Endometrium (tissue), 2 donors: ENCODE measurements around the gene FARS2.

Experiments
- FAIRE-seq: peaks from 2 replicates; lab custom pipeline; 2012; peaks lifted over from hg19 to GRCh38; lab: Jason Lieb, UNC
- donor health status: control.
- donor health status: control.

Gene FARS2

DNA sequence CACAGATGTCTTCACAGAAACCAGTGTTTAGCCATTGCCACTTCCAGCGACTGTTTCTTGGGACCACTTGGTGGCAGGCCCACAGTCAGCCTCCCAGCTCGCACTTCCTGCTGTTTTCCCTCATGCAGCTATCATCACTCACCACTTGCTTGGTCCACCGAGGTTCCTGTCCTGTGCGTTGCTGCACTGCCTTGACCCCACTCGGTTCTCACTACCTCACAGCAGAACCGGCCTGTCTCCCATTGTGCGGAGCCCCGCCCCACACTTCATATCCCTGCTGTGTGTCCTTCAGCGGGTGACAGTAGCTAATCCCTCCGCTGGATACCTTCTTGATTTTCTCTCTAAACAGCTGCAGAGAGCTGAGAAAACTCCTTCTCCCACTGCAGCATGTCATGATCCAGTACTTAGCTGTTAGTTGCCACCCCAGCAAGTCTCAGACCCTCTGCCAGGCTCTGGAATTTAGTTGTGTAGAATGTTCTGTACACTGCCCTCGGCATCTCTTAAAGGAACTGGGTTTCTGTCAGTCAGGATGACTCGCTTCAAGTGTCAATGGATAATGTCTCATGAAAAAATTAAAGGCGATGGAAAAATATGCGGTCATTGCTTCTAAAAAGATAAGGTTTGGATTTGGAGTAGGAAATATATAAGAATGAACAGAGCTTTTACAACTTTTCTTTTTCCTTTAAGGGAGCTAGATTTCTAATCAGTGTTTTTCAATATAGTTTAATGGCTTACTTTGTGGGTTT lies 208.0 kb downstream of the FARS2 start:
- no peak for FAIRE-seq

DNA sequence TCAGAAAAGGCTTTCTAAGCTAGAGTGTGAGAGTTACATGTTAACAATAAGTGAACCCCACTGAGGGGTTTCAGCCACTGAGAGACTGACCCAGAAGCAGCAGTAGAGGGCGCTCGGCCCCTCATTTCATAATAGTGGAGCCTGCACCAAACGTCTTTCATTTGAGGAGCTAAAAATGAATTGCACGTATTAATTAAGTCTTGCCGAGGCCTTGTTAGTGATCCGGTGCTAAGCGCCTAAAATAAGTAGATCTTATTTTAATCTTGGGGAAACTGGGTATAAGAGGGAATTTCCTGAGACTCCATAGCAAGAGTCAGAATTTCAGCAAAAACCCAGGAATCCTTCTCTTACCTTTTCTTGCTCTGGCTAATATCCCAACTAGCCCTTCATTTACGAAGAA lies 209.7 kb downstream of the FARS2 start:
- FAIRE-seq, result no peak

DNA sequence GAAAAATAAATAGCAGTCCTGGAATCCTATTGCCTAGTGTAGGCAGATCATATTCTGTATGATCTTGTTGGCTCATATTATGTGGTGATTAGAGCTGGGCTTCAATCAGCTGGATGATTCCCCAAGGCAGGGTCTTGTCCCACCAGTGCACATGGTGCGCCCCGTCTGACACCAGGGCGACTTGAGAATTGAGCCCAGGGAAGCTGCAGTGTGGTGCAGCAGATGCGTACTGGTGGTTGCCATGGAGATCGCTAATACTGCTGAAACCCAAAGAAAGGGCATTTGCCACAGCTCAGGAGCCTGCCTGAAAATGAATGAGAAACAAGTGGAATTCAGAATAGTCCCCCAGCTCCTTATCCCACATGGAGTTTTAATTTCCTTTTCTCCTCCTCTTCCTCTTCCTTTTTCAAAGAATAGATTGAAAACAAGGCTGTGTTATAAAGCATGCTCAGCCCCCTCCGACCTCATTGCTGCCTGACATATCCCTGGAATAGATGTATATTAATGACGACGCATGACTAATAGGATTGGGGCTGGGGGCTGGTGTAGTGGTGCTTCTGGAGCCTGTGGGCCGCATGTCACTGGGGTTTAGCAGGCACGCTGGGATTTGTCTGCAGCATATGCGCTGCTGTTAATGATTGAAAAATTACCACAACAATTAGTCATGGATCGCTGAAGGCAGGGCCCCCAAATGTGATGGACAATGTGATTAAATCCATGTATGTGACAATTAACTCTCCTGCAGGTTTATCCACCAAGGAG lies 210.5 kb downstream of the FARS2 start:
- FAIRE-seq, result no peak

DNA sequence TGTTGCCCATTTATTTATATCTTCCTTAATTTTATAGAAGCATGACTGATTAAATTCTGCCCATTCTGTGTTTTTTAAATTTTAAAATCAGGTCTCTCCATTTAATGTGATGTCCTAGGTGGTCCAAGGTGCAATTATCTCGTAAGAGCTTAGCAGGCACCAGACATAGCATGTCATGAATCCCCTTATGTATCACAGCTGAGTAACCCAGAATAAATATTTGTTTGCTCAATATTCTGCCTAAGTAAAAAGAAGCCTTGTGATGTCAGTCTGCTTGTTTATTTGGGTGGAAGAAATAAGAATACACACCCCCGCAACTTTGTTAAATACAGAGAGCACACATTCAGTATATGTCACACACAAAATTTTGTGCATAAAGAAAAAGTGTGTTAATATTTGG lies 211.3 kb downstream of the FARS2 start:
- no peak for FAIRE-seq

DNA sequence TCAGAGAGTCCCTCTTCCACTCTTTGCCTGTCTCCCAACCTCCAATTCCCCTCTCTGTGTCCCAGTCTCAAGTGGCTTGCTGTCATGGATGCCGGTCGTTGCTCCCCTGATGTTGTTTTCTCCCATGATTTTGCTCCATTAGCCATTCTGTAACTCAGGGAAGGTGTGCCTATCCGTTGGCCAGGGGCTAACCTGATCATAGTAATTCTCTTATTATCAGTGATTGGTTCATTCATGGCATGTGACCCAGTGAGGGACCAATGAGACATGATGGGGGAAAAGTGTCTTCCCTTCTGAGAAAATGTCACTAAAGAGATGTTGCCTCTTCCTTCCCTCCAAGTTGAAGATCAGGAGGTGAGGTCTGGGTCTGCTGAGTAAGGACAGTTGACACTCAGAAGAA lies 214.5 kb downstream of the FARS2 start:
- no peak for FAIRE-seq

DNA sequence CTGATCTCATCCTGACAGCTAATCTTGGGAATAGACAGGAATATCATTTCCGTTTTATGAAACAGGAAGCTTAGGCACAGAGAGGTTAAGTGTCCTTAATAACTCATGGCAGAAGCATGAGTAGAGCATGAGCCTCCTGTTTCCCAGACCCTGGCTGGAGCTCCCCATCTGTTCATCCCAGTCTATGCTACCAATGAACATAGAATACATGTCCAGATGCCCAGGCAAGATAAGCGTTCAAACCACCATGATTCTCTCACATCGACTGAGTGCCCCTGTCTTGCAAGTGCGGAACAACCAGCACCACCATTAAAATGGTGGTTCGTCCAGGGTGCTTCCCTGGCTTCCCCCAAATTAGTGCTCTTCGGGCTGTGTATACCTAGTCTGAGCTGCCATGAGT lies 217.1 kb downstream of the FARS2 start:
- FAIRE-seq, result no peak

DNA sequence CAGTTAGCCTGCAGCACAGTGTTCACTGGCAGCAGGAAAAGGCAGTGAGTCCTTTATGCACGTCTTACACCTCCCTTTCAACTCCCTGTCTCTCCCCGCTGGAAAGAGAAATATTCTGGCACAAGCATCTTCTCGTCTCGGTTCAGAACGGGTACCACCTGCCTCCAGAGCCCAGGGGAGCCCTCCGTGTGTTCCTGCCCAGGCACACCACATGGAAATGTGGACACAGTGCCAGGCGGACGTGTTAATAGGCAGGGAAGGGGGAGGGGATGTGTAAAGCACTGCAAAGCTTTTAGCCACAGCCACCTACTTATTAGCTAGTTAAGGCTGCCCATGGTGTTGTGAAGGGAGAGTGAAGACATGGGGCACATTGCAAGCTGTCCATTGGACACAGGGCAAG lies 219.7 kb downstream of the FARS2 start:
- no peak for FAIRE-seq

DNA sequence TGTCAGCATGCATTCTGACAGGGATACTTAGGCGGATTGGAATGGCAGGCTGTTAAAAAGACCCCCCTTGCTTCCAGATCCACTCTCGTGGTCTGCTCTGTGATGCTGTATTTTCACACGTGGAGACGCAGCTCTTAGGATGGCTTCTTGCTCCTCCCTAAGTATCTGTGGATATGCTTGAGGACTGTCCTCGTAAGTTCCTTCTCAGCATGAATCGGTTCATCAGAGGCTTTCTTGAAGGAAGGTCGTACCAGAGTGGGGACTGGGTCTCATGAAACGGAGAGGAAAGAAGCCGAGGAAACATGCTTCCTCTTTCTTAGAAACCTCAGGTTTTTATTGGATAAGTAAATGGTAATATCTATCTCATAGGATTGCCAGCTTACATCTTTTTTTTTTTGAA lies 220.4 kb downstream of the FARS2 start:
- FAIRE-seq, result no peak

DNA sequence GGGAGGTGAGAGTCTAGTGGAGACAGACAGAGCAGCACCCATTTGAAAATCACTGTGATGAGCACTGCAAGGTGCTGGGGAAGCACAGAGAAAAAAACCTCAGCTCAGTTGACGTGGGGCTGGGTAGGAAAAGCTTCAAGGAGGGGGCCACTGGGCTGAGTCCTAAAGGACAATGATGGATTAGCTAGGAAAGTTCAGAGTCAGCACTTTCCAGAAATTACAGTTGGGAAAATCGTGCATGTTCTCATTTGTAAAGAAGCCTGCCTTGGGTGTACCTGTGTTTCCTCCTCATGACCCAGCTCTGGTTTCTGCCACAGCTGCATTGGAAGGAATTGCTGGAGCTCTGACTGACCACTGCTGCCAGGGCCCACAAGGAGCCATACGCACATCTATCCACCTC lies 221.3 kb downstream of the FARS2 start:
- FAIRE-seq, result no peak

DNA sequence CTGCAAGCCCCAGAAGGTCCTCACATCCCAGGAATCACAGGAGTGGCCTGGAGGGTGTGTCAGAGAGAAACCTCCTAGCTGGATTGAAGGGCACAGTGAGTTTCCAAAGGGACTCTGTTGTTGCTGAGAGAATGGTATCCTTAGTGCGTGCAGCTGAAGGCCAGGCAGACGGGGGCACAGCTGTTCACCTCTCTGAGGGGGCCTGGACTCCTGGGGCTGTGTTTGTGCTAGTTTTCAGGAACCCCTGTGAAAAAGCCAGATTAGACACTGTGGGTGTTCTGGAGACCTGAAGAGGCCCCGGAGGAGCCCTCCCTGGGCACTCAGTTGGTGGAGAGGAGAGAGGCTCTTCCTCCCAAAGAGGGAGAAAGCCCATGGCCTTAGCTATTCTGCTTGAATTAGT lies 223.4 kb downstream of the FARS2 start:
- FAIRE-seq, result no peak

DNA sequence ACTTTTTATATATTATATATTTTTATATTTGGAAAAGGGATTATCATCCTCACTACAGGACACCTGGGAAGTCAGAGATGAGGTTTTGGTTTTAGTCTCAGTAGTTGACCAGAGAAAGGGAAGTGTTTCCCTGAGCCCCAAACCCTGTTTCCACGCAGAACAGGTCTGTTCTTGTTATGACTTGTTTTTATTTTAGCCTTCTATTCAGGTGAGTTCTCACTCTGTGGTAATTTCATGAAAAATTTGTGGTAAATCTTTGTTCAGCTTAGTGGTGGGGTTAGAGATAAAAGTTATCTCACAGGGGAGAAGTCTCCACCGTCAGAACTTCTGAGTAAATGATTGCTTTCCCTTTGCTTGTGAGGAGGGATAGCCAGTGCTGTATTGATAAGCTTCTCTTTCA lies 224.9 kb downstream of the FARS2 start:
- FAIRE-seq, result no peak

DNA sequence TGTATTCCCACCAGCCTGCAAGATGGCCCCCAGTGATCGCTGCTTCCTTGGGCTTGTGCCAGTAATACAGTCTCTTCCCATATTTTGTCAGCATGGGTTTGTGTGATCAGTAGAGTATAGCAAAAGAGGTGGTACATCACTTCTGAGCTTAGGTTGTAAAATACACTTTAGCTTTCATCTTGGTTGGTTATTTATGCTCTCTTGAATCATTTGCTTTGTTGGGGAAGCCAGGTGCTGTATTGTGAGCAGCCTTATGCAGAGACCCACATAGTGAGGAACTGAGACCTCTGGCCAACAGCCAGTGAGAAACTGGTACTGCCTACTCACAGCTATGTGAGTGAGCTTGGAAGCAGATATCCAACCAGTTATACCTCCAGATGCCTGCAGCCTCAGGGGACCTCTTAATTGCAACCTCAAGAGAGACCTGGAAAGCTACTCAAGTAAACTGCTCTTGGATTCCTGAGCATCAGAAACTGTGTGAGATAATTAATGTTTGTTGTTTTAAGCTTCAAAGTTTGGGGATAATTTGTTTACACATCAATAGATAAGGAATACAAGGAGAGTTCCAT lies 229.3 kb downstream of the FARS2 start:
- FAIRE-seq, result no peak

DNA sequence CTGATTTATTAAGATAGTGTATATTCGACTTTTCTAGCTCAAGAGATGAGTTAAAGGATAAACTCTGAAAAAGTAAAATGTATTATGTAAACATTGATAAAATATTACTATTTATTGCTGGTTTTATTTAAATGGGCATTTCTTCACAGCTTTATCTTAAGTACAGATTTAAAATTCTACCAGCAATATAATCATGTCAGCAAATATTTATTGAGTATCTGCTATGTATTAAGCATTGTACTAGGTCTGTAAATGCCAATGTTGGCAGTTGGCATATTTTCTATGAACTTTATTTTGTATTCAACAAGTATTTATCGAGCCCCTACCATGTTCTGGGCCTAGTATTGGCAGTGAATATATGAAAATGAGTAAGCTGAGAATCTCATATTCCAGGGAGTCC lies 231.0 kb downstream of the FARS2 start:
- no peak for FAIRE-seq

DNA sequence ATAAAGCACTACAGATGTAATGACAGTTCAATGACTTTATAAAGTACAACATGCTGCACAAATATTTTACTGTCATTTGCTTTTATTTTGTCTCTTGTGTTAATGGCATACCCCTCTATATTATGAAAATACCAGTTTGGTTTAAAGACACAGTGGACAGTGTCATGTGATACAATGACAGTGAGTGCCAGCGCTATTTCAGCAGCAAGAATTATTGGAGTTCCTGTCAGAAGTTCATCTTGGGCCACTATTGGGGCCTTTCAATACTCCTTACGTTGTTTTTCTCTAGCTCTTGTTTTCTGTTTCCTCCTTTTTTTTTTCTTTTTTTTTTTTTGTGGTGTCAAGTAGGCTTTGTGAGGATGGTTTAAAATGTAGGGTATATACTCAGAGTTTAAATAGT lies 232.5 kb downstream of the FARS2 start:
- FAIRE-seq, result no peak

DNA sequence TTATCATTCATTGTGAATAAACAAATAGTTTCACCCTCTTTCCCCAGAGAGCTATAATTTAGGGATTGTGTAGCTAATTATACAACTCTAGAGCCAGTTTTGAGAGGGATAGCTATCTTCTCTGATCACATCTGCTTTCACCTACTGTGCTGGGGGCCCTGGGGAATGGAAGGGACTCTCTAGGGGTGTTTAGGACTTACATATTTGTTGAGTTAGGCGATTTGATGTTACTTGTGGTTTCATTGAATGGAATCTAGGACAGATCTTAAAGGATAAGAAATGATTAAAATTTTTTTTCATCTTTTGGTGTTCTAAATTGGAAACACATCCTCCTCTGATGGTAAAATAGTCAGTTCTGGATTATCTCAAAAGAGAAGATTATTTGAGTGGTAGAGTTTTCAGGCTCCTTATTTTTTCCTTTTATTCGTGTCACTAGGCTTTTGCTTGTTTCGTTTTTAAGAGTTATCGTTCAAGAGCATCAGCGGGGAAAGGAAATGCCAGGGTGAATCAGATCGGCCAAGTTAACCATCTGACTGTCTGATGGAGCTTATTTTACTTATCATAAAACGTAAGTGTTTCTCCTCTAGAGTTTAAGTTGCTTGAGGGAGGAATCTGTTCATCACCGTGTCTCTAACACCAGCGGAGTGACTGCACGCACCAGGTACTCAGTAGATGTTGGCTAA lies 236.7 kb downstream of the FARS2 start:
- peak; percentile 96 for FAIRE-seq

DNA sequence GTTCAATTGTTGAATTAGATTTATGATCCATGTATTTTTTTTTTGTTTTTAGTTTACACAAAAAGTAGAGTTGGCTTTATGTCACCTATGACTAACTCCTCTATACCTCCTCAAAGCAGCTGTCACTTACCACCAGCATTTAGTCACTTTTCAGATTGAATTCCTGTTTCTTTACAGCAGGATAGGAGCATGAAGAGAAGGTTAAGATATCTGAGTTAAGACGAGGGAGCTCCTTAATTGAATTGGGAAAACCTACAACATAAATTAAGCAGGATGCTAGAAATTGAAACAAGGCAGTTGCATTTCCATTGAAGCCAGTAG lies 237.2 kb downstream of the FARS2 start:
- no peak for FAIRE-seq

DNA sequence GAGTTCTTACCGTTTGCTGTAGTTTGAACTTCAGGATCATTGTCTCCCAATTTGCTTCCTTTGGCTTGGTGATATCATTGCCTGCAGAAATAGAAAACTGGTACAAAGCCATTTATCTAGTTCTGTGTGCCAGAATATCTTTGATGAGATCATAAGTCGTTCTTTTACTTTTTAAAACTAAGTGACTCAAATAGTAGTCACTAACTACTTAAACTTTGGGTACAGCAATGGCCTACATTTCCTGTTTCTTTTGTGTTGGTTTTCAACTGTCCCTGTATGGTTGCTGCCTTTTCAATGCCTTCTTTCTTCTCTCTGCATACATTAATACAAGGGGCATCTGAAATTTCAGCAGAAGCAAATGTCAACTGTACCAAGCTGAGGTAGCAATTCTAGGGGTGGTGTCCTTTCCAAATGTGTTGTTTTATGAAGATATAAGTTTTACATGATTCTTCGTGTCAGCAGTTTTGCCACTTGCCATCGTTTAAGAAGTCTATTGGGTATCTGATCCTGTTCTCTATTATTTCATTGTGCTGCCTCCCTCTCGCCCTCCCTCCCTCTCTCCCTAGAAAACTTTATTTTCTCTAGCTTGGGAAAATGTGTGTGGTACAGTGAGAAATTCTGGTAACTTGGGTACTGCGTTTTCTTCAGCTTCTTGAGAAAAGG lies 238.5 kb downstream of the FARS2 start:
- FAIRE-seq, result no peak

DNA sequence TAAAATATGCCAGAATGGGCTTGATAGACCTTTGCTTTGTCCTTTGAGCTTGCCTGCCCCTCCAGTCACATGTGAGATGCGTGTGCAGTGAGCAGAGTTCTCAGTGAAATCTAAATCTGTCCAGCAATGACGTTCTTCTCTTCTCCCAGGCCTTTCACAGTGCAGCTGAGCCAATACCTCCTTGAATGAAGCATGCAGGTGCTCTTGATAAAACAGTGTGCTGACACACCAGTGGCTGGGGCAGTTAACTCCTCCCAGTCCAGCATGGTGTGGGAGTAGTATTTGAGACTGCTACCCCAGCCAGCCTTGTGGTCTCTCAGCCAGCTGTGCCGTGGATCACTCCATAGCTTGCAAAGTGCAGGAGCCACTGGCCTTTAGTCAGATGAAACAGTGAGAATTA lies 240.5 kb downstream of the FARS2 start:
- no peak for FAIRE-seq

DNA sequence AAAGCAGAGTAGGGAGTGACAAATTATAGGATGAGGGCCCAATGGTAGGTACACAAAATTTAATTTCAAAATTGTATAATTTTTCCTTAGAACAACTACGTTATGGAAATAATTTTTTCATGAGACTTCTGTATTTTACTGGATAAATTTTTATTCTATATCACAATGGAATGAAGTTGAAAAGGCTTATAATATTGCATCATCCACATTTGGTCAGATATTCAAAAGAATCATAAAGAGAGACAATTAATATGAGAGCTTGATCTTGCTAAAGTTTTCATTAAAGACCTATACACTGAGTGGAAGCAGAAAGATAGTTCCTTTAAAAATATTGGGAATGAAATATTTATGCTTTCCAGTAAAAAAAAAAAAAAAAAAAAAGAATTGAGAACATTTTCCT lies 242.8 kb downstream of the FARS2 start:
- FAIRE-seq, result no peak

DNA sequence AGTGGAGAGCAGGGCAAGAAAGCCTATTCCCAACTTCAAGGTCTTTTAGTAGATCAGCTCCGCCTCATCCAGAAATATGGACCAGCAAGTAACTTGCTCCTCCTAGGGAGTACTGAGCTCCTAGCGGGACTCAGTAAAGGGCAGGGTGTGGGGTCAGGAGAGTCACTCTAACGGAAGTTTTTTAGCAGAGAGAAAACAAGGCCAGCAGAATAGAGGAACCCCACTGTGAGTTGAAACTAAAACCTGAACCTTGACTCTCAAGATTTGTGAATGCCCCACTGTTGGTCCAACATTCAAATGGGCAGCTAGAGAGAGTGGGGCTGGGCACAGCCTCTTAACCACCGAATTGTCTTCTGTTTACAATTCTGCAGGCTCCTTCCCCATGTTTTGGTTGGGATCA lies 244.8 kb downstream of the FARS2 start:
- FAIRE-seq, result no peak

DNA sequence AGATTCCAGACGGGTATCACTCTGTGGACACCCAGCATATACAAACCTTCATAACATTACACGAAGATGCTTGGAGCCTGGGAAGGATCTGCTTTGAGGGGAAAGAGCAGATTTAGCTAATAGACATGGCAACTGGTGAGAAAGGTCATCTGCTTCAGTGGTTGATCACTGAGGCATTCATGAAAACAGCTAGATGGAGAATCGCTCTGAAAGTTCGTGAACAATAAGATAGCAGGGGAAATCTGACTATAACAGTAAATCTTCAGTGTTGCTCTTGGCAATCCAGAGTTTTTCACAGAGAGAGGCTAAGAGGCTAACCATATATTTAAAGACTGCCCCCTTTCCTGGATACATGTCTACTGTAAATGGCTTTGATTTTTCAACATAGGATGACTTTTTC lies 245.3 kb downstream of the FARS2 start:
- no peak for FAIRE-seq

DNA sequence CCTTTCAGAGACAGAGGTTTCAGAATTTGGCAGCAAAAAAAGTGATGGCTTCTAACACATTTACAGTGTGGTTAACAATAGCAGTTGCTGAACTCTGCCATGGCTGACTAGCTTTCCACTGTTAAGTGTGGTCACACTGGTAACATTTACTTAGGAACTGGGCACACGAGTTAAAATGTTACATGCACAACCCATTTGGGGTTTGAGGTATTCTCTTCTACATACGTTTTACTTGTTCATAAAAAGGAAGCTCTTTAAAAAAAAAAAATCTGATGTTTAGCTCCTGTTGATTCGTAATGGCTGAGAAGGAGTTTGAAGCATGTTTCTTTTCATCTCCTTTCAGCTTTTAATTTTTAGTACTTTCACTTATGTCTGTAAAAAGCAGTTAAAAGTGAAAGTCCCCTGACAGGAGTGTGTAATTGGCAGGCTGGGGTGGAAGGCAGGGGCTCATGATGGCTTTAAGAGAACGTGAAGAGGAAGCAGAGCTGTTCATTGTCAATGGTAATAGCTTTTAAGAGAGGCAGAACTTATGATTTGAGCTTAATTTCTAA lies 245.9 kb downstream of the FARS2 start:
- FAIRE-seq, result no peak
